PC-3 (cell line): Measurements from ENCODE around the gene RBM47. TPM values are rescaled to one million over a fixed set of nuclear protein-coding genes. Genes with fewer than 3 reads are reported as not detected.

ENCODE experiments used
- ATAC-seq: fragments of 200-7000 bp; cut with Tn5 transposase; 2 replicates; pipeline ENCODE4 v1.9.1; 2020; ENCODE audit warnings: mild to moderate bottlenecking, moderate library complexity
- BruUV-seq: library from RNA; stranded (reverse); fragments of 400-500 nt; replicated peaks from 2 replicates; lab custom pipeline; 2021; lab: Mats Ljungman, UMichigan
- CTCF ChIA-PET: fragments of 300-600 bp; sonication (Branson Sonifier 250); formaldehyde crosslinking; loops from one replicate; lab custom pipeline; 2022; ENCODE audit warnings: antibody characterized with exemption; lab: Charles Lee
- POLR2A ChIA-PET: fragments of 300-600 bp; sonication (Branson Sonifier 250); formaldehyde crosslinking; loops from one replicate; lab custom pipeline; 2022; ENCODE audit warnings: antibody characterized with exemption; ENCODE audit not compliant: unreplicated experiment; lab: Charles Lee
- DNase-seq: peaks from one replicate; pipeline ENCODE4 v3.0.0-alpha.2; 2015
- H2AFZ ChIP-seq: fragments of 300-600 bp; sonication (generic); 2 replicates; pipeline ENCODE4 v1.6.0; 2016; ENCODE audit warnings: antibody characterized with exemption, low read length
- H3F3A ChIP-seq: fragments of 300-600 bp; sonication (generic); one replicate; pipeline ENCODE4 v1.6.0; 2017; ENCODE audit warnings: antibody characterized with exemption, low read length, control low read depth, mild to moderate bottlenecking; ENCODE audit not compliant: unreplicated experiment
- H3K27ac ChIP-seq: fragments of 300-600 bp; sonication (generic); 2 replicates; pipeline ENCODE4 v1.5.1; 2016; ENCODE audit warnings: mild to moderate bottlenecking, low read length
- H3K27me3 ChIP-seq: fragments of 300-600 bp; sonication (generic); 2 replicates; pipeline ENCODE4 v1.6.1; 2016; ENCODE audit warnings: low read length, mixed read lengths
- H3K36me3 ChIP-seq: fragments of 300-600 bp; sonication (generic); 2 replicates; pipeline ENCODE4 v1.6.1; 2016; ENCODE audit warnings: low read depth, mixed run types, low read length, mixed read lengths
- H3K4me1 ChIP-seq: fragments of 300-600 bp; sonication (generic); 2 replicates; pipeline ENCODE4 v1.5.1; 2016; ENCODE audit warnings: low read length; ENCODE audit not compliant: insufficient read depth
- H3K4me2 ChIP-seq: fragments of 300-600 bp; sonication (generic); 2 replicates; pipeline ENCODE4 v1.6.0; 2016; ENCODE audit warnings: low read length
- H3K4me3 ChIP-seq: fragments of 300-600 bp; sonication (generic); 2 replicates; pipeline ENCODE4 v1.5.1; 2016; ENCODE audit warnings: mild to moderate bottlenecking, low read length, mixed read lengths
- H3K79me2 ChIP-seq: fragments of 300-600 bp; sonication (generic); 2 replicates; pipeline ENCODE4 v1.6.1; 2017; ENCODE audit warnings: low read length, mixed read lengths
- H3K9ac ChIP-seq: fragments of 300-600 bp; sonication (generic); 2 replicates; pipeline ENCODE4 v1.6.0; 2016; ENCODE audit warnings: mild to moderate bottlenecking, low read length
- H3K9me2 ChIP-seq: fragments of 300-600 bp; sonication (generic); replicated peaks from 2 replicates; pipeline ENCODE4 v1.6.1; 2016; ENCODE audit warnings: mixed run types, low read length, mixed read lengths
- H3K9me3 ChIP-seq: fragments of 300-600 bp; sonication (generic); 2 replicates; pipeline ENCODE4 v1.6.1; 2016; ENCODE audit warnings: low read length, mixed read lengths
- H4K20me1 ChIP-seq: fragments of 300-600 bp; sonication (generic); 2 replicates; pipeline ENCODE4 v1.6.1; 2016; ENCODE audit warnings: low read length, mixed read lengths
- EZH2 ChIP-seq: fragments of 300-600 bp; sonication (generic); IDR thresholded peaks from one replicate; pipeline ENCODE4 v1.6.1; 2017; ENCODE audit warnings: antibody characterized with exemption, mild to moderate bottlenecking, low read length; ENCODE audit not compliant: unreplicated experiment
- EZH2phosphoT487 ChIP-seq: fragments of 300-600 bp; sonication (generic); IDR thresholded peaks from 2 replicates; pipeline ENCODE4 v1.6.1; 2018; ENCODE audit warnings: mild to moderate bottlenecking, antibody characterized with exemption, low read length, borderline replicate concordance
- intact Hi-C: fragments of 100-400 bp; cut with micrococcal nuclease; formaldehyde crosslinking; loops from 2 replicates; pipeline ENCODE4 v1.9.0; 2023
- total RNA-seq: library from RNA; depleted of rRNA; stranded (reverse); fragments of >200 nt; gene quantifications from 2 replicates; pipeline ENCODE4 v1.2.3, GENCODE V29; 2014
- TF ChIP-seq, protein P1 (sequence below): fragments of 300-600 bp; sonication (generic); conservative IDR thresholded peaks from 2 replicates; pipeline ENCODE4 v1.5.1; 2017; ENCODE audit warnings: antibody characterized with exemption, low read depth, mild to moderate bottlenecking, low read length

RBM47 gene
- total RNA-seq, 1 experiment from 2014 or later, result 34.7 TPM

DNA sequence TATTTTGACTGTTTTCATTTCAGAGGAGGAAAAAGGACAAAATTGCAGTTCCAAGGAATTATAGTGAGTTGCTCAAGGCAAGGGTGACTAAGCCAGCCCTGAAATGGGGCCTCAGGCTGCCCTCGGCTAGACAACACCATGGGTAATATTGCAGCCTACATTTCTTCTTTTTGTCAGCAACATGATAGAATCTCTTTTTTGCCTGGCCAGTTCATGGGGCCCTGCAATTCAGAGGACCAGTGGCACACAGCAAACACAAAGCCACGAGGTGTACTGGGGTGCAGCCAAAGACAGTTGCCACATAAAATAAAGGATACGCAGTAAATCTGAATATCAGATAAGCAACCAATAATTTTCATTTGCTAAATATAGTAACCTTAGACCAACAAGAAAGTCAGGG, 41.8 kb downstream of the RBM47 start:
- BruUV-seq, result no TSS peak
- CTCF ChIA-PET, result no interaction called here
- peaks cover 13% of the 10 kb centered on the region for H3K4me1 ChIP-seq
- intact Hi-C loops, result no loop called here
- H2AFZ ChIP-seq, result no peak overlapping the region
- H4K20me1 ChIP-seq, result no peaks in the 10 kb centered on the region
- H3K9ac ChIP-seq, result no peak overlapping the region
- peak overlapping the region; percentile 39; the same call in 1 of the 2 replicates for H3K4me2 ChIP-seq
- DNase-seq (peak; percentile 40), ATAC-seq (peak; percentile 33; the same call in 1 of the 2 replicates)
- no peaks in the 10 kb centered on the region for H3K9me2 ChIP-seq
- no peaks in the 10 kb centered on the region for H3K27me3 ChIP-seq
- no peaks in the 10 kb centered on the region for H3F3A ChIP-seq
- TF ChIP-seq EZH2 (no peak), EZH2phosphoT487 (no peak)
- TF ChIP-seq, protein P1, sequence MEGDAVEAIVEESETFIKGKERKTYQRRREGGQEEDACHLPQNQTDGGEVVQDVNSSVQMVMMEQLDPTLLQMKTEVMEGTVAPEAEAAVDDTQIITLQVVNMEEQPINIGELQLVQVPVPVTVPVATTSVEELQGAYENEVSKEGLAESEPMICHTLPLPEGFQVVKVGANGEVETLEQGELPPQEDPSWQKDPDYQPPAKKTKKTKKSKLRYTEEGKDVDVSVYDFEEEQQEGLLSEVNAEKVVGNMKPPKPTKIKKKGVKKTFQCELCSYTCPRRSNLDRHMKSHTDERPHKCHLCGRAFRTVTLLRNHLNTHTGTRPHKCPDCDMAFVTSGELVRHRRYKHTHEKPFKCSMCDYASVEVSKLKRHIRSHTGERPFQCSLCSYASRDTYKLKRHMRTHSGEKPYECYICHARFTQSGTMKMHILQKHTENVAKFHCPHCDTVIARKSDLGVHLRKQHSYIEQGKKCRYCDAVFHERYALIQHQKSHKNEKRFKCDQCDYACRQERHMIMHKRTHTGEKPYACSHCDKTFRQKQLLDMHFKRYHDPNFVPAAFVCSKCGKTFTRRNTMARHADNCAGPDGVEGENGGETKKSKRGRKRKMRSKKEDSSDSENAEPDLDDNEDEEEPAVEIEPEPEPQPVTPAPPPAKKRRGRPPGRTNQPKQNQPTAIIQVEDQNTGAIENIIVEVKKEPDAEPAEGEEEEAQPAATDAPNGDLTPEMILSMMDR, result no peak
- H3K27ac ChIP-seq, result 0 out of 2 replicates have a peak overlapping the region, but pooled peaks have one; percentile 14
- no peaks in the 10 kb centered on the region for H3K9me3 ChIP-seq
- POLR2A ChIA-PET, result no interaction called here
- H3K4me3 ChIP-seq, result no peak overlapping the region
- H3K79me2 ChIP-seq, result no peaks in the 10 kb centered on the region
- H3K36me3 ChIP-seq, result no peaks in the 10 kb centered on the region; the same call in 1 of the 2 replicates

- H3K9me2 ChIP-seq, result no peaks in the 10 kb centered on the region
- no peaks in the 10 kb centered on the region for H3K9me3 ChIP-seq
- H4K20me1 ChIP-seq, result no peaks in the 10 kb centered on the region
- no peak for DNase-seq
- H3K79me2 ChIP-seq, result no peaks in the 10 kb centered on the region
- POLR2A ChIA-PET, result no interaction called here
- H3K4me3 ChIP-seq, result no peak overlapping the region
- no TSS peak for BruUV-seq
- H3K4me1 ChIP-seq, result peaks cover 13% of the 10 kb centered on the region
- TF ChIP-seq EZH2 (no peak), EZH2phosphoT487 (no peak)
- TF ChIP-seq, protein P1, result no peak
- H3K27ac ChIP-seq, result no peak overlapping the region
- no peaks in the 10 kb centered on the region; the same call in 1 of the 2 replicates for H3K36me3 ChIP-seq
- H3K27me3 ChIP-seq, result no peaks in the 10 kb centered on the region
- H2AFZ ChIP-seq, result no peak overlapping the region
- no peaks in the 10 kb centered on the region for H3F3A ChIP-seq
- intact Hi-C loops, result no loop called here
- H3K9ac ChIP-seq, result no peak overlapping the region
- CTCF ChIA-PET, result no interaction called here
- H3K4me2 ChIP-seq, result no peak overlapping the region
- no peak for ATAC-seq
These were observed 42.3 kb downstream of the RBM47 start for GRCh38 chr4:40587351-40587750.

DNA sequence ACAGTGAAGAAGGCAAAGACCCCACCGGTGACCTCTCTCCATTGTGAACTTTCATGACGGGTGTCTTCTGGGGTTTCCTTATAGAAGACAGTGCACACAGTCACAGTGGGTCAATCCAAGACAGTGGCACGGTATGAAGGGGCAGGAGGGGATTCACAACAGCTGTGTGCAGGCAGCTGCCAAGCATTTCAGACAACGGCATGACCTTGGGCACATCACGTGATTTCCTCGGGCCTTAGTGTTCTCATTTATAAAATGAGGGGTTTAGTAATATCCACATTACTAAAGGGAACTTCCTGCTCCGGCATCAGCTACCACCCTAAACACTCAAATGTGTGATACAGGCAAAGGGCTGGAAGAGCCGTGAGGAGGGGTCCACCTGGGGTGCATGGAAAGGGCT, 42.9 kb downstream of the RBM47 start:
- intact Hi-C loops, result no loop called here
- no peak overlapping the region for H3K4me2 ChIP-seq

More for the DNA sequence above, 42.9 kb downstream of the RBM47 start:
- no peak overlapping the region for H3K4me3 ChIP-seq
- ATAC-seq, result no peak
- no peaks in the 10 kb centered on the region; the same call in 1 of the 2 replicates for H3K36me3 ChIP-seq
- H3K79me2 ChIP-seq, result no peaks in the 10 kb centered on the region
- no peaks in the 10 kb centered on the region for H4K20me1 ChIP-seq
- H2AFZ ChIP-seq, result no peak overlapping the region
- no peak overlapping the region for H3K27ac ChIP-seq
- H3K27me3 ChIP-seq, result no peaks in the 10 kb centered on the region
- no peak for DNase-seq
- TF ChIP-seq EZH2phosphoT487 (no peak), EZH2 (no peak)
- TF ChIP-seq, protein P1, result no peak
- POLR2A ChIA-PET, result no interaction called here
- no peaks in the 10 kb centered on the region for H3F3A ChIP-seq
- no peaks in the 10 kb centered on the region for H3K9me3 ChIP-seq
- BruUV-seq, result no TSS peak
- H3K9me2 ChIP-seq, result no peaks in the 10 kb centered on the region
- H3K4me1 ChIP-seq, result peaks cover 13% of the 10 kb centered on the region
- CTCF ChIA-PET, result no interaction called here
- no peak overlapping the region for H3K9ac ChIP-seq
